Transverse colon (tissue), 4 donors: ENCODE data around the gene PDHX. TPM values are rescaled to one million over a fixed set of nuclear protein-coding genes. Genes with fewer than 3 reads are reported as not detected.

Source experiments
- DNase-seq: peaks from one replicate; pipeline ENCODE4 v3.0.0-alpha.2; 2019
- H3K27ac ChIP-seq, 4 donors: fragments of 200-600 bp; sonication (generic); 2 replicates each; pipeline ENCODE4 v1.5.1; 2016 to 2018; ENCODE audit warnings: inconsistent platforms in 4 of 4
- H3K27me3 ChIP-seq: fragments of 200-600 bp; sonication (generic); 2 replicates; pipeline ENCODE4 v1.5.1; 2017; ENCODE audit warnings: inconsistent platforms
- H3K36me3 ChIP-seq, 4 donors: fragments of 200-600 bp; sonication (generic); 2 replicates each; pipeline ENCODE4 v1.5.1; 2017 to 2019; ENCODE audit warnings: inconsistent platforms in 4 of 4
- H3K4me1 ChIP-seq, 4 donors: fragments of 200-600 bp; sonication (generic); 2 replicates each; pipeline ENCODE4 v1.5.1; 2017 to 2020; ENCODE audit warnings: inconsistent platforms in 4 of 4
- H3K4me3 ChIP-seq, 4 donors: fragments of 200-600 bp; sonication (generic); 1 replicate in 1 of 4; 2 replicates in 3 of 4; pipeline versions ENCODE4 v1.5.1 to v1.6.1; 2017 to 2019; ENCODE audit warnings: inconsistent platforms in 4 of 4
- H3K9me3 ChIP-seq, 2 donors: fragments of 200-600 bp; sonication (generic); 2 replicates each; pipeline ENCODE4 v1.5.1; 2017 to 2019; ENCODE audit warnings: inconsistent platforms in 2 of 2
- EP300 ChIP-seq: sonication (generic); formaldehyde crosslinking; IDR thresholded peaks from one replicate; pipeline ENCODE4 v1.6.1; 2017; ENCODE audit warnings: antibody characterized with exemption, low read depth
- POLR2A ChIP-seq: fragments of 450-650 bp; IDR thresholded peaks from one replicate; pipeline ENCODE4 v1.6.1; 2016; ENCODE audit warnings: antibody characterized with exemption, mild to moderate bottlenecking, moderate library complexity
- POLR2AphosphoS5 ChIP-seq, 3 donors: sonication (generic); formaldehyde crosslinking; IDR thresholded peaks; one replicate each; pipeline ENCODE4 v1.6.1; 2016; ENCODE audit warnings: antibody characterized with exemption in 3 of 3
- WGBS, 2 donors: methylation state at CpG; one replicate each; pipeline ENCODE4 v1.1.5; 2018; ENCODE audit warnings: low coverage in 1 of 2; 5-methylcytosine and 5-hydroxymethylcytosine counted together
- in situ Hi-C, 4 donors: fragments of 200-750 bp; cut with MboI; loops; one replicate each; pipeline versions ENCODE4 v1.15.0 to v1.15.1; 2017; ENCODE audit warnings: low sequenced_read_pairs in 3 of 4, low pct_ligation_motif_present in 1 of 4, low pct_unique_long_range_greater_than_20kb in 1 of 4
- intact Hi-C: fragments of 100-400 bp; cut with DNase I; formaldehyde crosslinking; loops from one replicate; pipeline ENCODE4 v1.15.1; 2023; ENCODE audit warnings: low total_unique reads
- total RNA-seq, 4 donors: library from RNA; depleted of rRNA; stranded (reverse); fragments of >200 nt; gene quantifications; one replicate each; pipeline ENCODE4 v1.1.0, GENCODE V29; 2016
- TF ChIP-seq, protein P1 (sequence below), 5 experiments: fragments of 200-600 bp in 3 of 5; fragments of 450-650 bp in 2 of 5; sonication (generic) in 3 of 5; IDR thresholded peaks; 1 replicate in 2 of 5; 2 replicates in 3 of 5; pipeline ENCODE4 v1.5.1; 2016 to 2017; ENCODE audit warnings: antibody characterized with exemption in 5 of 5, inconsistent platforms in 3 of 5, mild to moderate bottlenecking in 2 of 5, moderate library complexity in 1 of 5

The PDHX gene
- total RNA-seq, 4 donors from 2014 or later: 26.7 to 37.0 (median 36.7) TPM

DNA sequence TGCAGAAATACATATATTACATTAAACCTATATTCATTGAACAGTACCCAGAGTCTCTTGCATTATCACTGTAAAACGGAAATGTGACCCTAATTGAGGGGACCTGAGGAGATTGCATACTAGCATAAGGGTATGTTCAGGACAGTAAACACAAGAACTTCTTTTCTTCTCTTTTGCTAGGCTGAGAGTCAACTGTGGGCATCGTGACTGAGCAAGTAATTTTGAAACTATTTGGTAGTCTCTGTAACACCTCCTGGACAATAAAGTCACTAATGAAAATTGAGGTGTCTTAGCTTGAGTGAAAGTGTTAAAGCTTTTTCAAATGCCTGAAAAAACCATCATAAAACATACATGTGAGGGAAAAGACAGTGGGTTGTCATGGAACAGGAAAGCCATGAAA lies 90.9 kb downstream of the PDHX start:
- 69 to 89% methylated on average over 1 to 2 of the region's 2 CpGs for WGBS, 2 donors
- H3K4me3 ChIP-seq: no peak overlapping the region
- no peak for DNase-seq
- H3K9me3 ChIP-seq: no peaks in the 10 kb centered on the region
- H3K36me3 ChIP-seq: no peaks in the 10 kb centered on the region
- TF ChIP-seq POLR2AphosphoS5 (IDR thresholded peaks at IDR 0.05) (no peak), POLR2A (no peak), EP300 (no peak)
- TF ChIP-seq, protein P1, sequence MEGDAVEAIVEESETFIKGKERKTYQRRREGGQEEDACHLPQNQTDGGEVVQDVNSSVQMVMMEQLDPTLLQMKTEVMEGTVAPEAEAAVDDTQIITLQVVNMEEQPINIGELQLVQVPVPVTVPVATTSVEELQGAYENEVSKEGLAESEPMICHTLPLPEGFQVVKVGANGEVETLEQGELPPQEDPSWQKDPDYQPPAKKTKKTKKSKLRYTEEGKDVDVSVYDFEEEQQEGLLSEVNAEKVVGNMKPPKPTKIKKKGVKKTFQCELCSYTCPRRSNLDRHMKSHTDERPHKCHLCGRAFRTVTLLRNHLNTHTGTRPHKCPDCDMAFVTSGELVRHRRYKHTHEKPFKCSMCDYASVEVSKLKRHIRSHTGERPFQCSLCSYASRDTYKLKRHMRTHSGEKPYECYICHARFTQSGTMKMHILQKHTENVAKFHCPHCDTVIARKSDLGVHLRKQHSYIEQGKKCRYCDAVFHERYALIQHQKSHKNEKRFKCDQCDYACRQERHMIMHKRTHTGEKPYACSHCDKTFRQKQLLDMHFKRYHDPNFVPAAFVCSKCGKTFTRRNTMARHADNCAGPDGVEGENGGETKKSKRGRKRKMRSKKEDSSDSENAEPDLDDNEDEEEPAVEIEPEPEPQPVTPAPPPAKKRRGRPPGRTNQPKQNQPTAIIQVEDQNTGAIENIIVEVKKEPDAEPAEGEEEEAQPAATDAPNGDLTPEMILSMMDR (IDR thresholded peaks at IDR 0.05): no peak
- intact Hi-C loops: loop anchor here (10.0 kb wide), 1 partner anchor 298 kb away; no protein-coding TSS in a partner anchor
- H3K27me3 ChIP-seq: no peaks in the 10 kb centered on the region
- in situ Hi-C loops: no loop called here
- no peak overlapping the region for H3K27ac ChIP-seq
- peaks cover 5 to 60% (median 37%) of the 10 kb centered on the region in 4 donors for H3K4me1 ChIP-seq

DNA sequence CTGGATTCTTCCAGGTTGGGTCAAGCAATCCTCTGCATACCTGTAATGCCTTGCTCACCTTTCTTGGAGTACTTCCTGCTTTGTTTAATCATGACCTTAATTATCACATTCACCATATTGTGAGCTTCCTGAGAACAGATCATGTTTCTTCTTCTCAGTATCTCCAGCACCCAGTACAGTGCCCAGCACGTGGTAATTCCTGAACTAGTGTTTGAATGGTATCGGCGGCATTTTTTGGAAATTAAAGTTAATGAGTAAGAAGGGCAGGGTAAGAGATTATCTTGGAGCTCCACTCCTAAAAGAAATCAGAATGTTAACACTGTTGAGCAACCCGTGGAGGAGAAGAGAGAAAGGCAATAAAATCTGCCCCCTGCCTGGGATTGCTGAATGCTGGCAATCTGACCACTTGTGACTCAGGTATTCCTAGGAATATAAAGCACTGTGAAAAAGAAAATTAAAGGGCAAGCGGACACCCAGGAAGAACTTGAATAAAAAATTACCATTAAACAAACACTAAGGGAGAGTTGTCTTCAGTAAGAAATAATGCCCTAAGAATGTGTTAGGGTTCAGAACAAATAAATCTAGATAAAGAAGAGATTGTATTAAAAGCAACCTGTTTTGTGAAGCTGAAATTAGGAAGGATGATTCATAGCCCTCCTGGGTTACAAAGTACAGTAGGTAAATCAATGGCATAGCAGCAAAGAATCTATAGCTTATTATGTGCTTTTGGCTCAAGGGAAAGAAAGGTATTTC lies 92.9 kb downstream of the PDHX start:
- TF ChIP-seq POLR2A (no peak), EP300 (no peak), POLR2AphosphoS5 (IDR thresholded peaks at IDR 0.05) (no peak)
- TF ChIP-seq, protein P1 (IDR thresholded peaks at IDR 0.05): no peak
- peak overlapping the region; percentile 47 to 68 (median 62) for H3K27ac ChIP-seq
- no peak overlapping the region for H3K4me3 ChIP-seq
- no peaks in the 10 kb centered on the region for H3K9me3 ChIP-seq
- no peaks in the 10 kb centered on the region for H3K36me3 ChIP-seq
- peaks cover 5 to 57% (median 29%) of the 10 kb centered on the region in 4 donors for H3K4me1 ChIP-seq
- WGBS, 2 donors: 31 to 45% methylated on average over 2 to 5 of the region's 5 CpGs
- intact Hi-C loops: loop anchor here (10.0 kb wide), 1 partner anchor 295 kb away; no protein-coding TSS in a partner anchor
- in situ Hi-C loops: no loop called here
- no peaks in the 10 kb centered on the region for H3K27me3 ChIP-seq
- DNase-seq: peak; percentile 42

DNA sequence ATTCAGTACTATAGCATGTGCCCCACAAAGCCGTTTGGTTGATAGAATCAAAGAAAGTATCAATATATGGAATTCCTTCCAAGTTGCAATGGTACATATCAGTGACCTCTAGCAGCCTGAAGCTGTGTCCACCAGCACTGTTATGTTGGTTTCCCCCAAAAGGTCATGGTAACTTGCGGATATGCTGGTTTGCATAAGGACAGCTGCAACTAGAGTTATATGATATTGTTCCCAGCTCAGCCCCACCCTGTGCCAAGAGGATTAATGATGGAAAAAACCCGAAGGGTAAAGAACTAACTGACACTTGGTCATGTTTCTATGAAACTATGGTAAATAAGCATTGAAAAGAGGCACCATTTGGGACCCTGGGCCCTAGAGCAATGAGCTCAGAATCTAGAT lies 93.5 kb downstream of the PDHX start:
- no peaks in the 10 kb centered on the region for H3K36me3 ChIP-seq
- in situ Hi-C loops (no loop called here), intact Hi-C loops (loop anchor here (10.0 kb wide), 1 partner anchor 295 kb away; no protein-coding TSS in a partner anchor)
- peak overlapping the region; percentile 47 to 68 (median 62) for H3K27ac ChIP-seq
- TF ChIP-seq, protein P1 (IDR thresholded peaks at IDR 0.05): no peak
- no peak for DNase-seq
- no peaks in the 10 kb centered on the region for H3K9me3 ChIP-seq
- no peak overlapping the region for H3K4me3 ChIP-seq
- 21 to 89% methylated on average over 1 to 3 of the region's 3 CpGs for WGBS, 2 donors
- no peaks in the 10 kb centered on the region for H3K27me3 ChIP-seq
- peaks cover 5 to 54% (median 29%) of the 10 kb centered on the region in 4 donors for H3K4me1 ChIP-seq

DNA sequence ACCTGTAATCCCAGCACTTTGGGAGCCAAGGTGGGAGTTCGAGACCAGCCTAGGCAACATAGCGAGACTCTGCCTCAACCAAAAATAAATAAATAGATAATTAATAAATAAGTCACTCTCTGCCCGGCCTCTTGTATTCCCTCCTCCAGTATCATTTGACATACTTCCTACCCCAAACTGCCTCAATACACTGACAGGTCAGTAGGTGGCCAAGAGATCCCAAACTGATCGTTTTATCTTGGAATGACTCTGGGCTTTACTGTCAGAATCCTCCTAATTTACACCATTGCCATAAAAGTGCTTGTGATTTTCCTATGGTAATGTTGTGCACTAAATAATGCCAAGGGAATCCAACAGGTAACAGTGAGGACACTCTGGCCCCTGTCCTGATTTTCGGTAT lies 94.2 kb downstream of the PDHX start:
- 73 to 93% methylated on average over 2 to 5 of the region's 5 CpGs for WGBS, 2 donors
- in situ Hi-C loops: no loop called here
- H3K27me3 ChIP-seq: no peaks in the 10 kb centered on the region
- no peak for TF ChIP-seq POLR2AphosphoS5 (IDR thresholded peaks at IDR 0.05)
- TF ChIP-seq EP300: no peak
- TF ChIP-seq POLR2A: no peak
- TF ChIP-seq, protein P1 (IDR thresholded peaks at IDR 0.05): no peak
- no peak overlapping the region for H3K4me3 ChIP-seq
- no peak for DNase-seq
- H3K9me3 ChIP-seq: no peaks in the 10 kb centered on the region
- no peaks in the 10 kb centered on the region for H3K36me3 ChIP-seq
- intact Hi-C loops: no loop called here
- peak overlapping the region in 2 of 4 donors; percentile 67 to 68 for H3K27ac ChIP-seq
- H3K4me1 ChIP-seq: peaks cover 5 to 50% (median 29%) of the 10 kb centered on the region in 4 donors
